ENCODE measurements around the gene LAMA5.

- TF ChIP-seq CTCF (conservative IDR thresholded peaks at IDR 0.05 in 1 of 2, IDR thresholded peaks at IDR 0.05 in 1 of 2; ENCODE audit: extremely low read depth in 1 of 2, insufficient read depth in 1 of 2, low read depth in 1 of 2, low read length in 2 of 2) (no peak), EZH2 (IDR thresholded peaks at IDR 0.05; ENCODE audit: borderline replicate concordance, low read length) (no peak)
These were observed 81.4 kb downstream of the LAMA5 start for GRCh38 chr20:62285722-62286121.

Measured in mammary epithelial cell (primary cell).